HEK293 (cell line): Measurements from ENCODE around the gene XPNPEP2.

ENCODE experiments used
- ATF2 ChIP-seq: fragments of 450-650 bp; formaldehyde crosslinking; IDR thresholded peaks from 2 replicates; pipeline ENCODE4 v1.5.1; 2016; ENCODE audit warnings: missing biosample characterization, missing genetic modification characterization, low read depth
- GLIS2 ChIP-seq: fragments of 450-650 bp; formaldehyde crosslinking; IDR thresholded peaks from 2 replicates; pipeline ENCODE4 v1.5.1; 2016; ENCODE audit warnings: missing biosample characterization, missing genetic modification characterization
- ZNF184 ChIP-seq: fragments of 450-650 bp; IDR thresholded peaks from 2 replicates; pipeline ENCODE4 v1.5.1; 2018; ENCODE audit warnings: missing biosample characterization, mild to moderate bottlenecking, missing genetic modification characterization
- TF ChIP-seq, protein P1 (sequence below): fragments of 450-650 bp; formaldehyde crosslinking; IDR thresholded peaks from 2 replicates; pipeline ENCODE4 v1.5.1; 2016; ENCODE audit warnings: missing biosample characterization, missing genetic modification characterization
- TF ChIP-seq, protein P2 (sequence below): fragments of 450-650 bp; formaldehyde crosslinking; conservative IDR thresholded peaks from 2 replicates; pipeline ENCODE4 v1.5.1; 2016; ENCODE audit warnings: low read depth, missing biosample characterization, missing genetic modification characterization

- TF ChIP-seq, protein P1, sequence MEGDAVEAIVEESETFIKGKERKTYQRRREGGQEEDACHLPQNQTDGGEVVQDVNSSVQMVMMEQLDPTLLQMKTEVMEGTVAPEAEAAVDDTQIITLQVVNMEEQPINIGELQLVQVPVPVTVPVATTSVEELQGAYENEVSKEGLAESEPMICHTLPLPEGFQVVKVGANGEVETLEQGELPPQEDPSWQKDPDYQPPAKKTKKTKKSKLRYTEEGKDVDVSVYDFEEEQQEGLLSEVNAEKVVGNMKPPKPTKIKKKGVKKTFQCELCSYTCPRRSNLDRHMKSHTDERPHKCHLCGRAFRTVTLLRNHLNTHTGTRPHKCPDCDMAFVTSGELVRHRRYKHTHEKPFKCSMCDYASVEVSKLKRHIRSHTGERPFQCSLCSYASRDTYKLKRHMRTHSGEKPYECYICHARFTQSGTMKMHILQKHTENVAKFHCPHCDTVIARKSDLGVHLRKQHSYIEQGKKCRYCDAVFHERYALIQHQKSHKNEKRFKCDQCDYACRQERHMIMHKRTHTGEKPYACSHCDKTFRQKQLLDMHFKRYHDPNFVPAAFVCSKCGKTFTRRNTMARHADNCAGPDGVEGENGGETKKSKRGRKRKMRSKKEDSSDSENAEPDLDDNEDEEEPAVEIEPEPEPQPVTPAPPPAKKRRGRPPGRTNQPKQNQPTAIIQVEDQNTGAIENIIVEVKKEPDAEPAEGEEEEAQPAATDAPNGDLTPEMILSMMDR (tag by site-specific recombination) = no peak
- no peak for TF ChIP-seq ZNF184 (tag by site-specific recombination)
- TF ChIP-seq ATF2 (tag by site-specific recombination) = no peak
- TF ChIP-seq GLIS2 (tag by site-specific recombination) = no peak
- TF ChIP-seq, protein P2, sequence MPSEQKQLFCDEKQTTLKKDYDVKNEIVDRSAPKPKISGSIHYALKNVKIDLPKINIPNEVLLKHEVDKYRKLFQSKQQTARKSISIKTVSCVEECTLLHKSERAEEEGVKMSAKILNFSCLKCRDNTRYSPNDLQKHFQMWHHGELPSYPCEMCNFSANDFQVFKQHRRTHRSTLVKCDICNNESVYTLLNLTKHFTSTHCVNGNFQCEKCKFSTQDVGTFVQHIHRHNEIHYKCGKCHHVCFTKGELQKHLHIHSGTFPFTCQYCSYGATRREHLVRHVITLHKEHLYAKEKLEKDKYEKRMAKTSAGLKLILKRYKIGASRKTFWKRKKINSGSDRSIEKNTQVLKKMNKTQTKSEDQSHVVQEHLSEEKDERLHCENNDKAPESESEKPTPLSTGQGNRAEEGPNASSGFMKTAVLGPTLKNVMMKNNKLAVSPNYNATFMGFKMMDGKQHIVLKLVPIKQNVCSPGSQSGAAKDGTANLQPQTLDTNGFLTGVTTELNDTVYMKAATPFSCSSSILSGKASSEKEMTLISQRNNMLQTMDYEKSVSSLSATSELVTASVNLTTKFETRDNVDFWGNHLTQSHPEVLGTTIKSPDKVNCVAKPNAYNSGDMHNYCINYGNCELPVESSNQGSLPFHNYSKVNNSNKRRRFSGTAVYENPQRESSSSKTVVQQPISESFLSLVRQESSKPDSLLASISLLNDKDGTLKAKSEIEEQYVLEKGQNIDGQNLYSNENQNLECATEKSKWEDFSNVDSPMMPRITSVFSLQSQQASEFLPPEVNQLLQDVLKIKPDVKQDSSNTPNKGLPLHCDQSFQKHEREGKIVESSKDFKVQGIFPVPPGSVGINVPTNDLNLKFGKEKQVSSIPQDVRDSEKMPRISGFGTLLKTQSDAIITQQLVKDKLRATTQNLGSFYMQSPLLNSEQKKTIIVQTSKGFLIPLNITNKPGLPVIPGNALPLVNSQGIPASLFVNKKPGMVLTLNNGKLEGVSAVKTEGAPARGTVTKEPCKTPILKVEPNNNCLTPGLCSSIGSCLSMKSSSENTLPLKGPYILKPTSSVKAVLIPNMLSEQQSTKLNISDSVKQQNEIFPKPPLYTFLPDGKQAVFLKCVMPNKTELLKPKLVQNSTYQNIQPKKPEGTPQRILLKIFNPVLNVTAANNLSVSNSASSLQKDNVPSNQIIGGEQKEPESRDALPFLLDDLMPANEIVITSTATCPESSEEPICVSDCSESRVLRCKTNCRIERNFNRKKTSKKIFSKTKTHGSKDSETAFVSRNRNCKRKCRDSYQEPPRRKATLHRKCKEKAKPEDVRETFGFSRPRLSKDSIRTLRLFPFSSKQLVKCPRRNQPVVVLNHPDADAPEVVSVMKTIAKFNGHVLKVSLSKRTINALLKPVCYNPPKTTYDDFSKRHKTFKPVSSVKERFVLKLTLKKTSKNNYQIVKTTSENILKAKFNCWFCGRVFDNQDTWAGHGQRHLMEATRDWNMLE = no peak
Measured at GRCh38 chrX:129785160-129785947, 46.6 kb downstream of the XPNPEP2 start.
